ENCODE data around the gene DNAI4.

GRCh38 chr1:66927528-66927927 is 2.9 kb upstream of the DNAI4 start:
- no peak for TF ChIP-seq POLR2A (IDR thresholded peaks at IDR 0.05; ENCODE audit: low read length)
- TF ChIP-seq GATA1 (IDR thresholded peaks at IDR 0.05; ENCODE audit: low read depth, low read length) = no peak

All from erythroblast (primary cell).